Measurements from ENCODE around the gene BTBD9.

DNA sequence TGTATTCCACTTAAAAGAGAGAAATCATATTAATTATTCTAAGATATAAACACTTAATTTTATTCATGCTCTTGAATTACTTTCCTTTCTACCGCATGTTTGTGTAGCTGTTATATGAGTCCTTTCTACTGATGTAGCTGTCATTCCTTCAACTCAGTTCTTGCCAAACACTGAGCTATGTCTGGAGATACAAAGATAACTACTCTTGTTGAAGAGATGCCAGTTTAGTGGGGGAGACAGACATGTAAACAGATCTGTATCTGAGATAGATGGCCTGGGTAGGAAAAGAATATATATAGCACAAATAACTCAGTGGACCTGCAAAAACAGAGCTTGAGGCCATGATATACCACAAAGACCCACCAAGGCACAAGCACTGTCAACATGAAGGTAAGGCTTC, 157.3 kb downstream of the BTBD9 start:
- TF ChIP-seq ZNF274 (IDR thresholded peaks at IDR 0.05; ENCODE audit: low read depth, low read length) (no peak), YY1 (IDR thresholded peaks at IDR 0.05; ENCODE audit: insufficient read depth, insufficient read length) (no peak), SUZ12 (IDR thresholded peaks at IDR 0.05; ENCODE audit: extremely low read depth, insufficient read depth, insufficient read length) (no peak)

Measured in NT2/D1 (cell line).